IMR-90 (cell line): ENCODE measurements around the gene NDUFA13. TPM values are rescaled to one million over a fixed set of nuclear protein-coding genes. Genes with fewer than 3 reads are reported as not detected.

Experiments used
- ATAC-seq: fragments of 200-7000 bp; cut with Tn5 transposase; 2 replicates; pipeline ENCODE4 v1.9.1; 2020; ENCODE audit warnings: low read depth, mild to moderate bottlenecking, moderate library complexity
- BruUV-seq: library from RNA; stranded (reverse); fragments of 400-500 nt; replicated peaks from 2 replicates; lab custom pipeline; 2021; lab: Mats Ljungman, UMichigan
- CTCF ChIA-PET: fragments of 300-600 bp; formaldehyde crosslinking; extraction: SDS; loops from one replicate; lab custom pipeline; 2021; ENCODE audit warnings: antibody characterized with exemption; lab: Yijun Ruan, JAX
- POLR2A ChIA-PET: fragments of 300-600 bp; sonication (Branson Sonifier 250); formaldehyde crosslinking; loops from one replicate; lab custom pipeline; 2022; ENCODE audit warnings: antibody characterized with exemption; ENCODE audit not compliant: unreplicated experiment; lab: Charles Lee
- DNase-seq: peaks from one replicate; pipeline ENCODE4 v3.0.0; 2013
- H2AFZ ChIP-seq: replicated peaks from 2 replicates; pipeline ENCODE3; 2013; ENCODE audit warnings: low read length, mild to moderate bottlenecking; ENCODE audit not compliant: poor library complexity
- H2AK5ac ChIP-seq: 2 replicates; pipeline ENCODE4 v1.6.1; 2013; ENCODE audit warnings: low read depth, low read length, inconsistent platforms
- H2AK9ac ChIP-seq: replicated peaks from 2 replicates; pipeline ENCODE3; 2013; ENCODE audit warnings: mild to moderate bottlenecking, low read depth, low read length, moderate library complexity; ENCODE audit not compliant: poor library complexity
- H2BK120ac ChIP-seq: 2 replicates; pipeline ENCODE4 v1.6.1; 2013; ENCODE audit warnings: low read depth, low read length, inconsistent platforms
- H2BK15ac ChIP-seq: 3 replicates; pipeline ENCODE4 v1.6.1; 2013; ENCODE audit warnings: low read depth, low read length, inconsistent platforms
- H2BK20ac ChIP-seq: 2 replicates; pipeline ENCODE4 v1.6.1; 2013; ENCODE audit warnings: low read depth, mild to moderate bottlenecking, inconsistent platforms, low read length, moderate library complexity
- H2BK5ac ChIP-seq: 2 replicates; pipeline ENCODE4 v1.6.1; 2013; ENCODE audit warnings: mild to moderate bottlenecking, low read depth, low read length, inconsistent platforms; ENCODE audit not compliant: poor library complexity, severe bottlenecking
- H3K14ac ChIP-seq: replicated peaks from 2 replicates; pipeline ENCODE4 v1.6.1; 2013; ENCODE audit warnings: low read depth, low read length, inconsistent platforms
- H3K18ac ChIP-seq: 2 replicates; pipeline ENCODE4 v1.6.1; 2013; ENCODE audit warnings: low read depth, low read length, control low read depth
- H3K23ac ChIP-seq: 2 replicates; pipeline ENCODE4 v1.6.1; 2013; ENCODE audit warnings: low read depth, low read length, inconsistent platforms
- H3K27ac ChIP-seq: 2 replicates; pipeline ENCODE4 v1.5.1; 2013; ENCODE audit warnings: mild to moderate bottlenecking, control low read depth, low read length; ENCODE audit not compliant: insufficient read depth
- H3K27me3 ChIP-seq: 2 replicates; pipeline ENCODE4 v1.6.1; 2013; ENCODE audit warnings: low read length; ENCODE audit not compliant: control insufficient read depth, insufficient read depth
- H3K36me3 ChIP-seq: 2 replicates; pipeline ENCODE4 v1.6.1; 2013; ENCODE audit warnings: low read length, mixed read lengths; ENCODE audit not compliant: control insufficient read depth, insufficient read depth
- H3K4ac ChIP-seq: 2 replicates; pipeline ENCODE4 v1.6.1; 2013; ENCODE audit warnings: low read depth, low read length, inconsistent platforms
- H3K4me1 ChIP-seq: 2 replicates; pipeline ENCODE4 v1.6.1; 2013; ENCODE audit warnings: low read length, mixed read lengths; ENCODE audit not compliant: control insufficient read depth, insufficient read depth
- H3K4me2 ChIP-seq: 2 replicates; pipeline ENCODE4 v1.6.1; 2013; ENCODE audit warnings: low read depth, mild to moderate bottlenecking, control low read depth, low read length, moderate library complexity
- H3K4me3 ChIP-seq: 2 replicates; pipeline ENCODE4 v1.5.1; 2013; ENCODE audit warnings: low read depth, mild to moderate bottlenecking, control low read depth, low read length, moderate library complexity; ENCODE audit not compliant: insufficient read depth
- H3K56ac ChIP-seq: 2 replicates; pipeline ENCODE4 v1.6.1; 2013; ENCODE audit warnings: low read length, inconsistent platforms; ENCODE audit not compliant: insufficient read depth; ENCODE audit errors: extremely low read depth
- H3K79me1 ChIP-seq, 2 experiments: 2 replicates each; pipeline ENCODE4 v1.6.1; 2013; ENCODE audit warnings: low read length in 2 of 2, inconsistent platforms in 1 of 2, low read depth in 1 of 2
- H3K9ac ChIP-seq: 2 replicates; pipeline ENCODE4 v1.6.1; 2013; ENCODE audit warnings: low read depth, low read length, control low read depth
- H3K9me1 ChIP-seq: 2 replicates; pipeline ENCODE4 v1.6.1; 2013; ENCODE audit warnings: low read length, inconsistent platforms; ENCODE audit not compliant: insufficient read depth
- H3K9me3 ChIP-seq: 2 replicates; pipeline ENCODE4 v1.6.1; 2013; ENCODE audit warnings: low read length; ENCODE audit not compliant: control insufficient read depth, insufficient read depth
- H4K20me1 ChIP-seq: 2 replicates; pipeline ENCODE4 v1.6.1; 2013; ENCODE audit warnings: low read length, inconsistent platforms; ENCODE audit not compliant: insufficient read depth
- H4K5ac ChIP-seq: 2 replicates; pipeline ENCODE4 v1.6.1; 2013; ENCODE audit warnings: mild to moderate bottlenecking, low read depth, low read length, control low read depth
- H4K8ac ChIP-seq, 2 experiments: 2 replicates each; pipeline ENCODE4 v1.6.1; 2013; ENCODE audit warnings: low read depth in 2 of 2, low read length in 2 of 2, control low read depth in 1 of 2, inconsistent platforms in 1 of 2
- H4K91ac ChIP-seq: 2 replicates; pipeline ENCODE4 v1.6.1; 2013; ENCODE audit warnings: low read depth, low read length, inconsistent platforms; ENCODE audit not compliant: insufficient read depth
- CEBPB ChIP-seq: IDR thresholded peaks from 2 replicates; pipeline ENCODE4 v1.6.1; 2012; ENCODE audit warnings: low read depth, low read length, improper control_type of control experiment
- CHD1 ChIP-seq: IDR thresholded peaks from 2 replicates; pipeline ENCODE4 v1.6.1; 2012; ENCODE audit warnings: low read depth, low read length, improper control_type of control experiment
- FOS ChIP-seq: fragments of 150-350 bp; IDR thresholded peaks from 2 replicates; pipeline ENCODE4 v1.6.1; 2016; ENCODE audit warnings: low read depth, low read length
- MAFK ChIP-seq: IDR thresholded peaks from 2 replicates; pipeline ENCODE4 v1.6.1; 2012; ENCODE audit warnings: low read depth, low read length, improper control_type of control experiment
- MAZ ChIP-seq: IDR thresholded peaks from 2 replicates; pipeline ENCODE4 v1.6.1; 2012; ENCODE audit warnings: low read depth, mild to moderate bottlenecking, low read length, improper control_type of control experiment, moderate library complexity, borderline replicate concordance
- MXI1 ChIP-seq: IDR thresholded peaks from 2 replicates; pipeline ENCODE4 v1.6.1; 2012; ENCODE audit warnings: low read depth, mild to moderate bottlenecking, low read length, moderate library complexity, borderline replicate concordance
- NFE2L2 ChIP-seq: fragments of 150-350 bp; IDR thresholded peaks from 2 replicates; pipeline ENCODE4 v1.6.1; 2016; ENCODE audit warnings: low read depth, mild to moderate bottlenecking, low read length
- POLR2A ChIP-seq: IDR thresholded peaks from 2 replicates; pipeline ENCODE4 v1.6.1; 2012; ENCODE audit warnings: mild to moderate bottlenecking, low read depth, low read length
- RAD21 ChIP-seq: IDR thresholded peaks from 2 replicates; pipeline ENCODE4 v1.6.1; 2012; ENCODE audit warnings: low read length, improper control_type of control experiment
- RFX5 ChIP-seq: IDR thresholded peaks from 2 replicates; pipeline ENCODE4 v1.8.0; 2012; ENCODE audit warnings: low read depth, mild to moderate bottlenecking, low read length, moderate library complexity
- SMC3 ChIP-seq: fragments of 150-350 bp; IDR thresholded peaks from 2 replicates; pipeline ENCODE4 v1.6.1; 2016; ENCODE audit warnings: low read depth, mild to moderate bottlenecking, antibody characterized with exemption, low read length, moderate library complexity
- USF2 ChIP-seq: fragments of 150-350 bp; IDR thresholded peaks from 2 replicates; pipeline ENCODE4 v1.6.1; 2017; ENCODE audit warnings: mild to moderate bottlenecking, antibody characterized with exemption, low read length, low read depth
- WGBS, 2 experiments: methylation state at CpG; one replicate each; pipeline versions ENCODE4 v1.1.5 to v1.1.7; 2013; ENCODE audit warnings: missing lambda C conversion rate in 2 of 2; ENCODE audit not compliant: insufficient read length in 1 of 2; ENCODE audit errors: extremely low coverage in 2 of 2; 5-methylcytosine and 5-hydroxymethylcytosine counted together
- dilution Hi-C: fragments of 300-500 bp; cut with HindIII; formaldehyde crosslinking; loops from one replicate; pipeline ENCODE4 v1.14.3; 2018; ENCODE audit warnings: low sequenced_read_pairs; ENCODE audit not compliant: unreplicated experiment
- in situ Hi-C: fragments of 300-500 bp; cut with MboI; formaldehyde crosslinking; loops from 3 replicates; pipeline ENCODE4 v1.14.3; 2019; ENCODE audit warnings: low sequenced_read_pairs, inconsistent platforms, mixed read lengths
- intact Hi-C: fragments of 100-400 bp; cut with micrococcal nuclease; formaldehyde crosslinking; loops from 2 replicates; pipeline ENCODE4 v1.10.0; 2022
- polyA plus RNA-seq, 3 experiments: library from polyadenylated mRNA; depleted of rRNA; stranded (reverse); fragments of >200 nt; gene quantifications; 2 replicates each; pipeline ENCODE4 v1.2.3, GENCODE V29; 2012; ENCODE audit warnings: low replicate concordance in 1 of 3
- total RNA-seq: library from RNA; depleted of rRNA; stranded (reverse); fragments of >200 nt; gene quantifications from 2 replicates; pipeline ENCODE4 v1.2.3, GENCODE V29; 2012
- TF ChIP-seq, protein P1 (sequence below): conservative IDR thresholded peaks from 2 replicates; pipeline ENCODE4 v1.5.1; 2012; ENCODE audit warnings: mild to moderate bottlenecking, low read depth, low read length, improper control_type of control experiment
- TF ChIP-seq, protein P2 (sequence below): fragments of 150-350 bp; IDR thresholded peaks from 2 replicates; pipeline ENCODE4 v1.6.1; 2016; ENCODE audit warnings: low read depth, mild to moderate bottlenecking, low read length, moderate library complexity, borderline replicate concordance

Gene NDUFA13
- total and polyA plus RNA-seq, 2 of the 4 experiments (the other 2 are of a cell fraction): 30.6 to 667 TPM

GRCh38 chr19:19507354-19507753, 8.7 kb upstream of the NDUFA13 start:
- BruUV-seq: no TSS peak
- H3K4me2 ChIP-seq: no peak overlapping the region
- no peak overlapping the region for H3K4me3 ChIP-seq
- H2BK120ac ChIP-seq: no peak overlapping the region
- no peak overlapping the region for H3K27ac ChIP-seq
- no peak overlapping the region for H3K18ac ChIP-seq
- no peak overlapping the region for H2AK9ac ChIP-seq
- ChIA-PET CTCF (interaction anchor here (1.1 kb wide), 1 partner anchor 165 kb away, joined by 3 read pairs; no protein-coding TSS in a partner anchor), POLR2A (no interaction called here)
- WGBS, 2 experiments: 100% methylated on average over 2 of the region's 8 CpGs; no CpG with 5 or more reads in 1 of the 2 experiments
- dilution Hi-C loops (no loop called here), in situ Hi-C loops (no loop called here), intact Hi-C loops (no loop called here)
- H2BK5ac ChIP-seq: no peak overlapping the region
- H3K79me1 ChIP-seq: peaks cover 0 to 3% of the 10 kb centered on the region in 2 experiments; a peak in 2 of 4 replicates
- H4K5ac ChIP-seq: no peak overlapping the region
- no peak overlapping the region for H3K23ac ChIP-seq
- no peak overlapping the region for H2AFZ ChIP-seq
- H3K27me3 ChIP-seq: no peaks in the 10 kb centered on the region
- H4K91ac ChIP-seq: no peak overlapping the region
- ATAC-seq (no peak), DNase-seq (no peak)
- H3K36me3 ChIP-seq: peaks cover 39% of the 10 kb centered on the region
- no peaks in the 10 kb centered on the region for H3K9me3 ChIP-seq
- no peak for TF ChIP-seq CHD1
- no peak for TF ChIP-seq MAFK
- TF ChIP-seq USF2: no peak
- TF ChIP-seq POLR2A: no peak
- TF ChIP-seq, protein P1, sequence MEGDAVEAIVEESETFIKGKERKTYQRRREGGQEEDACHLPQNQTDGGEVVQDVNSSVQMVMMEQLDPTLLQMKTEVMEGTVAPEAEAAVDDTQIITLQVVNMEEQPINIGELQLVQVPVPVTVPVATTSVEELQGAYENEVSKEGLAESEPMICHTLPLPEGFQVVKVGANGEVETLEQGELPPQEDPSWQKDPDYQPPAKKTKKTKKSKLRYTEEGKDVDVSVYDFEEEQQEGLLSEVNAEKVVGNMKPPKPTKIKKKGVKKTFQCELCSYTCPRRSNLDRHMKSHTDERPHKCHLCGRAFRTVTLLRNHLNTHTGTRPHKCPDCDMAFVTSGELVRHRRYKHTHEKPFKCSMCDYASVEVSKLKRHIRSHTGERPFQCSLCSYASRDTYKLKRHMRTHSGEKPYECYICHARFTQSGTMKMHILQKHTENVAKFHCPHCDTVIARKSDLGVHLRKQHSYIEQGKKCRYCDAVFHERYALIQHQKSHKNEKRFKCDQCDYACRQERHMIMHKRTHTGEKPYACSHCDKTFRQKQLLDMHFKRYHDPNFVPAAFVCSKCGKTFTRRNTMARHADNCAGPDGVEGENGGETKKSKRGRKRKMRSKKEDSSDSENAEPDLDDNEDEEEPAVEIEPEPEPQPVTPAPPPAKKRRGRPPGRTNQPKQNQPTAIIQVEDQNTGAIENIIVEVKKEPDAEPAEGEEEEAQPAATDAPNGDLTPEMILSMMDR: no peak
- no peak for TF ChIP-seq RFX5
- no peak for TF ChIP-seq SMC3
- no peak for TF ChIP-seq FOS
- no peak for TF ChIP-seq CEBPB
- TF ChIP-seq MXI1: no peak
- TF ChIP-seq, protein P2, sequence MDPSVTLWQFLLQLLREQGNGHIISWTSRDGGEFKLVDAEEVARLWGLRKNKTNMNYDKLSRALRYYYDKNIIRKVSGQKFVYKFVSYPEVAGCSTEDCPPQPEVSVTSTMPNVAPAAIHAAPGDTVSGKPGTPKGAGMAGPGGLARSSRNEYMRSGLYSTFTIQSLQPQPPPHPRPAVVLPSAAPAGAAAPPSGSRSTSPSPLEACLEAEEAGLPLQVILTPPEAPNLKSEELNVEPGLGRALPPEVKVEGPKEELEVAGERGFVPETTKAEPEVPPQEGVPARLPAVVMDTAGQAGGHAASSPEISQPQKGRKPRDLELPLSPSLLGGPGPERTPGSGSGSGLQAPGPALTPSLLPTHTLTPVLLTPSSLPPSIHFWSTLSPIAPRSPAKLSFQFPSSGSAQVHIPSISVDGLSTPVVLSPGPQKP: no peak
- no peak for TF ChIP-seq MAZ
- no peak for TF ChIP-seq RAD21
- no peak for TF ChIP-seq NFE2L2
- no peak overlapping the region for H3K56ac ChIP-seq
- H4K20me1 ChIP-seq: no peaks in the 10 kb centered on the region; the same call in 1 of the 2 replicates
- no peak overlapping the region for H3K9ac ChIP-seq
- no peak overlapping the region for H2AK5ac ChIP-seq
- H3K4ac ChIP-seq: no peak overlapping the region
- no peak overlapping the region for H2BK15ac ChIP-seq
- H4K8ac ChIP-seq: no peak overlapping the region
- peaks cover 5% of the 10 kb centered on the region; the same call in 1 of the 2 replicates for H3K9me1 ChIP-seq
- no peak overlapping the region for H3K14ac ChIP-seq
- no peak overlapping the region for H2BK20ac ChIP-seq
- H3K4me1 ChIP-seq: no peaks in the 10 kb centered on the region
